ENCODE data around the gene IDH3G. TPM values are rescaled to one million over a fixed set of nuclear protein-coding genes. Genes with fewer than 3 reads are reported as not detected.
A peak's percentile ranks its signal among the peaks of the same experiment; 100 is the strongest.

IDH3G gene
- total RNA-seq, 2 donors from 2014 or later: 34.0 to 41.0 TPM

GRCh38 chrX:153793291-153793690, 884 bp downstream of the IDH3G start:
- Mint-ChIP-seq H3K36me3 (ENCODE audit: insufficient read depth in 2 of 2) (peaks cover 2 to 12% of the 10 kb centered on the region in 2 donors), H3K27ac (peak overlapping the region; percentile 92), H3K4me3 (peak overlapping the region; percentile 87 to 96), H3K27me3 (ENCODE audit: low read depth) (no peaks in the 10 kb centered on the region), H3K4me1 (ENCODE audit: low read depth) (peaks cover 21% of the 10 kb centered on the region), H3K9me3 (no peaks in the 10 kb centered on the region)
- DNase-seq (no peak), ATAC-seq (replicated peaks in 1 of 2) (no peak)

DNA sequence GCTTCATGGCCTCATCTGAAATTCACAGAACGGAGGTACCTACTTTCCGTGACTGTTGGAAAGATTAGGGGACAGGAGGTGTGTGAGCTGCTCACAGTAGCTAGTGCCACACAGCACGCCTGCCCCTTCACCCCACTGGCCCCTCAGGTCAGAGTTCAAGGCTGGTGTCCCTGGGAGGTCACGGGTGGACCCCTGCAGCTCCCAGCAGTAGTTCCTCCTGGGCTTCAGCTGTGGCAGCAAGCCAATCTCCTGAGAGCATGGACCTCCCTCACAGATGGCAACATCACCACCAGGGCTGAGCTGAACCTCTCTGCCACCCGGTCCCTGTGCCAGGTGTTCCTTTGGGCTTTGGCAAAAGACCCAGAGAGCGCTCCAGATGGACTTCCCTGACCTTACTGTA, 1.8 kb downstream of the IDH3G start:
- DNase-seq (no peak), ATAC-seq (replicated peaks in 1 of 2) (no peak)
- Mint-ChIP-seq H3K4me3 (no peak overlapping the region), H3K9me3 (no peaks in the 10 kb centered on the region), H3K36me3 (ENCODE audit: insufficient read depth in 2 of 2) (peaks cover 2 to 10% of the 10 kb centered on the region in 2 donors), H3K4me1 (ENCODE audit: low read depth) (peaks cover 21% of the 10 kb centered on the region), H3K27ac (no peak overlapping the region), H3K27me3 (ENCODE audit: low read depth) (no peaks in the 10 kb centered on the region)

- Mint-ChIP-seq H3K9me3 (no peaks in the 10 kb centered on the region), H3K27me3 (ENCODE audit: low read depth) (no peaks in the 10 kb centered on the region)
These were observed 2.9 kb downstream of the IDH3G start for GRCh38 chrX:153791104-153791852.

GRCh38 chrX:153789654-153790053, 4.5 kb downstream of the IDH3G start:
- H3K27ac Mint-ChIP-seq: no peak overlapping the region
- no peak for ATAC-seq (replicated peaks in 1 of 2)
- H3K4me3 Mint-ChIP-seq: no peak overlapping the region

More at GRCh38 chrX:153791104-153791852, 2.9 kb downstream of the IDH3G start:
- H3K4me1 Mint-ChIP-seq (ENCODE audit: low read depth): peaks cover 15% of the 10 kb centered on the region
- peaks cover 2 to 9% of the 10 kb centered on the region in 2 donors for H3K36me3 Mint-ChIP-seq (ENCODE audit: insufficient read depth in 2 of 2)
- ATAC-seq (replicated peaks in 1 of 2): no peak
- no peak overlapping the region for H3K27ac Mint-ChIP-seq
- no peak overlapping the region for H3K4me3 Mint-ChIP-seq
- DNase-seq: no peak

DNA sequence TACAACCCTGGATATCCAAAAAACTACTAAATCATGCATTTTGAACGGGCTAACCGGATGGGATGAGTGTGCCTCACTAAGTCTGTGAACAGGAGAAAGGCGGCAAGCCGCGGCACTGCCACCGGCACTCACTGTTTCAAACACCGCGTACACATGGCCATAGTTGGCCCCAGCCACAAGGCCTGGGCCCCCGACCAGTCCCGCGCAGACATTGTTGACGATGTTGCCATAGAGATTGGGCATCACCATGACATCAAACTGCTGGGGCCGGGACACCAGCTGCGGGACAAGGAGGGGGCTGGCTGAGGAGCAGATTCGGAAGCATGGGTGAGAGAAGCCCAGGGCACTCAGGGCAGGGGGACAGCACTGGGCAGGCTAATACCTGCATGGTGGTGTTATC, 7.5 kb downstream of the IDH3G start:
- Mint-ChIP-seq H3K9me3 (no peaks in the 10 kb centered on the region), H3K27me3 (ENCODE audit: low read depth) (no peaks in the 10 kb centered on the region), H3K4me3 (no peak overlapping the region), H3K4me1 (ENCODE audit: low read depth) (no peaks in the 10 kb centered on the region), H3K36me3 (ENCODE audit: insufficient read depth in 2 of 2) (peaks cover 0 to 4% of the 10 kb centered on the region in 2 donors), H3K27ac (no peak overlapping the region)
- no peak for ATAC-seq (replicated peaks in 1 of 2)
- no peak for DNase-seq

More at GRCh38 chrX:153789654-153790053, 4.5 kb downstream of the IDH3G start:
- Mint-ChIP-seq H3K9me3 (no peaks in the 10 kb centered on the region), H3K36me3 (ENCODE audit: insufficient read depth in 2 of 2) (peaks cover 2 to 4% of the 10 kb centered on the region in 2 donors), H3K4me1 (ENCODE audit: low read depth) (peaks cover 9% of the 10 kb centered on the region), H3K27me3 (ENCODE audit: low read depth) (no peaks in the 10 kb centered on the region)
- no peak for DNase-seq

DNA sequence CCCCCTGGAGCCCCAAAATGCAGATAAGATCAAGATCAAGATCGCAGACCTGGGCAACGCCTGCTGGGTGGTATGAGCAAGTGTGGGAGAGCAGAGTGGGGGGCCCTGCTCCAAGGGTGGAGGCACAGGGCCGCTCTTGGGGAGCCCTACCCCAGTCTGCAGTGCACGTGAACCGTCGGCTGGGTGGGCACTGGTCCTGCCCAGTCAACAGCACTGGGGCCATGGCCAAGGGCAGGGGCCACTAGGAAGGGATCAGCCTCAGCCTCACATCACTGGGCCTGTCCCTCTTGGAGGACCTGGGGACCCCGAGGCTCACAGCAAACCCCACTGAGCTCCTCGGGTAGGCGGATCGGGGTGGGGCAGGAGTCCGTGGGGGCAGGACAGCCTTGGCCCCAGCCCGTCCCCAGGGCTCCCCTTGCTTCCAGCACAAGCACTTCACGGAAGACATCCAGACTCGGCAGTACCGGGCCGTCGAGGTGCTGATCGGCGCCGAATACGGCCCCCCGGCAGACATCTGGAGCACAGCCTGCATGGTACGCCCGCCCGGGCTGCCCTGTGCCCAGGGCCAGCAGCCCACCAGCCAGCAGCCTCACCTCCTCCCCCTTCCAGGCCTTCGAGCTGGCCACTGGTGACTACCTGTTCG, 9.7 kb downstream of the IDH3G start:
- Mint-ChIP-seq H3K36me3 (ENCODE audit: insufficient read depth in 2 of 2) (no peaks in the 10 kb centered on the region), H3K27ac (no peak overlapping the region), H3K4me3 (no peak overlapping the region), H3K4me1 (ENCODE audit: low read depth) (peaks cover 5% of the 10 kb centered on the region), H3K9me3 (no peaks in the 10 kb centered on the region), H3K27me3 (ENCODE audit: low read depth) (peaks cover 11% of the 10 kb centered on the region)
- no peak for DNase-seq
- no peak for ATAC-seq (replicated peaks in 1 of 2)

- DNase-seq (no peak), ATAC-seq (replicated peaks in 1 of 2) (no peak)
- H3K27me3 Mint-ChIP-seq (ENCODE audit: low read depth): peaks cover 12% of the 10 kb centered on the region
- H3K9me3 Mint-ChIP-seq: no peaks in the 10 kb centered on the region
- peaks cover 5% of the 10 kb centered on the region for H3K4me1 Mint-ChIP-seq (ENCODE audit: low read depth)
- no peaks in the 10 kb centered on the region for H3K36me3 Mint-ChIP-seq (ENCODE audit: insufficient read depth in 2 of 2)
- H3K27ac Mint-ChIP-seq: no peak overlapping the region
- no peak overlapping the region for H3K4me3 Mint-ChIP-seq
These were observed 10.7 kb downstream of the IDH3G start for GRCh38 chrX:153783378-153784013.

DNA sequence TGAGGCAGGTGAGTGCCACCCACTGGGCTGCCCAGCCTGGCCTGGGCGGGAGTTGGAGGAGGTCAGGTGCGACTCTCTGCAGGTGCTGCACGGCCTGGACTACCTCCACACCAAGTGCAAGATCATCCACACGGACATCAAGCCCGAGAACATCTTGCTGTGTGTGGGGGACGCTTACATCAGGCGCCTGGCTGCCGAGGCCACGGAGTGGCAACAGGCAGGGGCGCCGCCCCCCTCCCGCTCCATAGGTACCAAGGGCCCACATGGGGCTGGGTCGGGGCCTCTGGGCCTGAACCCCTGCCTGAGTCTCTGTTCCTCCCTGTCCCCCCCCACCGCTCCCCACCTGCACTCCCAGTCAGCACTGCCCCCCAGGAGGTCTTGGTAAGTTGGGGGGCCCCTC, 11.3 kb downstream of the IDH3G start:
- Mint-ChIP-seq H3K9me3 (no peaks in the 10 kb centered on the region), H3K4me3 (no peak overlapping the region), H3K4me1 (ENCODE audit: low read depth) (peaks cover 5% of the 10 kb centered on the region), H3K27me3 (ENCODE audit: low read depth) (peaks cover 12% of the 10 kb centered on the region), H3K36me3 (ENCODE audit: insufficient read depth in 2 of 2) (no peaks in the 10 kb centered on the region), H3K27ac (no peak overlapping the region)
- DNase-seq: no peak
- ATAC-seq (replicated peaks in 1 of 2): no peak

DNA sequence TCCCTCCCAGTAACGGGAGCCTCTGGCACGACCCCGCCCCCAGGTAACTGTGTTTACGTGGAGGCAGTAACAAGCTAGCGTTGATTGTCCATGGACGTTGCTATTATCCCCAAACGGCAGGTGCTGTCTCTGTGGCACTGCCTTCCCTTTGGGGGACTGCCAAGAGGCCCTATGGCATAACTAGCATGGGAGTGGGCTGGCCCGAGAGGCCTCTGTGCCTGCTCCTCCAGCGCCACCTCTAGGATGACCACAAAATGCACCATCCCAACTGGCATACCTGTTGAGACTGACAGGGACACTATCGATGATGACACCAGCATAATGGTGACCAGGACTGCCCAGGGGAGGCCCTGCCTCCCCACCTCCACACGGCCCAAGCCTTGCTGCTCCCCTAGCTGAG, 11.9 kb downstream of the IDH3G start:
- ATAC-seq (replicated peaks in 1 of 2) (no peak), DNase-seq (no peak)
- H3K27ac Mint-ChIP-seq: no peak overlapping the region
- H3K36me3 Mint-ChIP-seq (ENCODE audit: insufficient read depth in 2 of 2): no peaks in the 10 kb centered on the region
- no peak overlapping the region for H3K4me3 Mint-ChIP-seq
- peaks cover 5% of the 10 kb centered on the region for H3K4me1 Mint-ChIP-seq (ENCODE audit: low read depth)
- H3K27me3 Mint-ChIP-seq (ENCODE audit: low read depth): peaks cover 12% of the 10 kb centered on the region
- no peaks in the 10 kb centered on the region for H3K9me3 Mint-ChIP-seq

DNA sequence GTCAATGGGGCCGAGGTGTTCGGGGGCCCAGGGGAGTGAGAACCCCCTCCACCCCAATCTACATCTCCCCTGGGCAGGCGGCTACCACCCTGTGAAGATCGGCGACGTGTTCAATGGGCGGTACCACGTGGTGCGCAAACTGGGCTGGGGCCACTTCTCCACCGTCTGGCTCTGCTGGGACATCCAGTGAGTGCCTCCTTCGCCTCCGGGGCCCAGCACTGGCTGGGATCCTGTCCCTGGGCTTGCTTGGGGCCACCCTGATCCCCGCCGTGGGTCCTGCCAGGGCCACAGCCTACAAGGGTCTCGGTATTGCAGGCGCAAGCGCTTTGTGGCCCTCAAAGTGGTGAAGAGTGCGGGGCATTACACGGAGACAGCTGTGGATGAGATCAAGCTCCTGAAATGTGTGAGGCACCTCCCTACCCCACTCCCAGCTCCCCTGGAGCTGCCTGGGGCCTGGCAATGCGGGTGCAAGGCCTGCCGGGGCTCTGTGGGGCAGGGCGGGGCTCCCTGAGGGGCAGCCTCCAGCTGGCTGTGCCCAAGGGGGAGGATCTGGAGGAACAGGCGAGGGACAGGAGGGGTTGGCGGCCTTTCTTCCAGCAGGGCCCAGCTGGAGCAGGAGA, 12.6 kb downstream of the IDH3G start:
- Mint-ChIP-seq H3K36me3 (ENCODE audit: insufficient read depth in 2 of 2) (no peaks in the 10 kb centered on the region), H3K4me1 (ENCODE audit: low read depth) (peaks cover 5% of the 10 kb centered on the region), H3K27me3 (ENCODE audit: low read depth) (peaks cover 12% of the 10 kb centered on the region), H3K27ac (no peak overlapping the region), H3K4me3 (no peak overlapping the region), H3K9me3 (no peaks in the 10 kb centered on the region)
- ATAC-seq (replicated peaks in 1 of 2): no peak
- no peak for DNase-seq

DNA sequence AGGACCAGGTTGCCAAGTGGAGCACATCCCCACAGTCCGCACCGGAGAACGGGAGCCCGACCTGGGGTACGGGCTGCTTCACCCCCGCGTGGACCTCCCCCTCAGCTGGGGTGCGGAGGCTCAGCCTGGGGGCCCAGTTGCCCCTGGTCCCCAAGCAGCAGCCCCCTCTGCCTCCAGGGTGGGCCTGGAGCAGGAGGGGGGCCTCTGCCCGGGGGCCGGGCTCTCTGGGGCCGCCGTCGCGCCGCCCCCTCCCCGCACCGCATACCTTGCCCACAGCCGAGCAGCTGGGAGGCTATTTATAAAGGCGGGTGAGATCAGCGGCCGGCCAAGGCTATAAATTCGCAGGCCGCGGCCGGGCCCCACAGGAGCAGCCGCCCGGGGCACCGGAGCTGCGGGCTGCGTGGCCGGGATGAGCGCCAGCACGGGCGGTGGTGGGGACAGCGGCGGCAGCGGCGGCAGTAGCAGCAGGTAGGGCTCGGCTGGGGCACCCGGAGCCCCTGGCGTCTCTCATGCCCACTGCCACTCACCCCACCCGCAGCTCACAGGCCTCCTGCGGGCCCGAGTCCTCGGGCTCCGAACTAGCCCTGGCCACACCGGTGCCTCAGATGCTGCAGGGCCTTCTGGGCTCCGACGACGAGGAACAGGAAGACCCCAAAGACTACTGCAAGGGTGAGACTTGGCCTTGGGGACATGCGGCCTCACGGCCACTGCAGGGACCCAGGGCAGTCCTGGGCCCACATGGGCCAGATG, 13.3 kb downstream of the IDH3G start, which contains the start of gene SRPK3:
TSS of gene SRPK3 (plus strand) at position 364 of the 750 bp plus-strand sequence. CDS start at position 410, 46 bp downstream.
- no peaks in the 10 kb centered on the region for H3K9me3 Mint-ChIP-seq
- DNase-seq: no peak
- ATAC-seq (replicated peaks in 1 of 2): no peak
- H3K27ac Mint-ChIP-seq: no peak within 1 kb of the TSS
- no peaks in the 10 kb centered on the region for H3K36me3 Mint-ChIP-seq (ENCODE audit: insufficient read depth in 2 of 2)
- H3K4me1 Mint-ChIP-seq (ENCODE audit: low read depth): peaks cover 5% of the 10 kb centered on the region
- peaks cover 12% of the 10 kb centered on the region for H3K27me3 Mint-ChIP-seq (ENCODE audit: low read depth)
- H3K4me3 Mint-ChIP-seq: no peak within 1 kb of the TSS

GRCh38 chrX:153779891-153780677, 14.1 kb downstream of the IDH3G start:
- Mint-ChIP-seq H3K4me1 (ENCODE audit: low read depth) (peaks cover 5% of the 10 kb centered on the region), H3K9me3 (no peaks in the 10 kb centered on the region), H3K4me3 (no peak overlapping the region), H3K27me3 (ENCODE audit: low read depth) (peaks cover 12% of the 10 kb centered on the region), H3K36me3 (ENCODE audit: insufficient read depth in 2 of 2) (no peaks in the 10 kb centered on the region), H3K27ac (no peak overlapping the region)
- DNase-seq (no peak), ATAC-seq (replicated peaks in 1 of 2) (no peak)

All from activated T-cell treated with anti-CD3 and anti-CD28 coated beads, Interleukin-2, amount 50 U/mL, for 72 hours (primary cell).